Measurements from ENCODE around the gene SIM1. TPM values are rescaled to one million over a fixed set of nuclear protein-coding genes. Genes with fewer than 3 reads are reported as not detected.

Gene SIM1
- total and polyA plus RNA-seq, 2 of the 8 experiments (the other 6 are each of a cell fraction or from before 2014, with no cell fraction given), result 0.02 to 0.39 TPM

- H2BK20ac ChIP-seq (ENCODE audit: low read length), result no peak overlapping the region
- FAIRE-seq, result no peak
- no peak overlapping the region for H4K91ac ChIP-seq (replicated peaks; ENCODE audit: insufficient read length, low read length)
- no peak overlapping the region for H4K8ac ChIP-seq (ENCODE audit: extremely low read depth, insufficient read depth, low read length)
- no peak overlapping the region for H2AK5ac ChIP-seq (ENCODE audit: low read depth, low read length)
- H3K79me1 ChIP-seq (ENCODE audit: low read depth, low read length), result no peaks in the 10 kb centered on the region
- DNase-seq (ENCODE audit: low read depth in 1 of 2, low spot score in 2 of 2), result no peak
- POLR2A ChIA-PET (ENCODE audit: partially characterized antibody), result no interaction called here
- H3K9ac ChIP-seq (replicated peaks in 1 of 4; ENCODE audit: extremely low read depth in 1 of 4, low read depth in 3 of 4, low read length in 3 of 4), result no peak overlapping the region
- no peak overlapping the region for H3K14ac ChIP-seq (ENCODE audit: insufficient read length)
- peaks cover 3% of the 10 kb centered on the region; the same call in 1 of the 2 replicates for H3K23me2 ChIP-seq (ENCODE audit: low read depth, low read length)
- H2BK15ac ChIP-seq (ENCODE audit: low read length), result no peak overlapping the region
- peak overlapping the region in 1 of 4 experiments; percentile 32; a peak in 1 of 8 replicates for H3K4me3 ChIP-seq (ENCODE audit: extremely low read depth in 1 of 4, insufficient read depth in 2 of 4, low read depth in 3 of 4, low read length in 4 of 4)
- no peak overlapping the region for H3K18ac ChIP-seq (ENCODE audit: extremely low read depth, low read length)
- 53% methylated on average over 6 of the region's 6 CpGs; no CpG with 5 or more reads in 1 of the 2 experiments for WGBS, 2 experiments (ENCODE audit: extremely low coverage in 1 of 2, insufficient coverage in 1 of 2, insufficient read length in 1 of 2, insufficient replicate concordance in 2 of 2, low coverage in 1 of 2, low lambda C conversion rate in 2 of 2, missing lambda C conversion rate in 1 of 2)
- H2BK120ac ChIP-seq (replicated peaks; ENCODE audit: low read depth, low read length), result no peak overlapping the region
- H3K4me2 ChIP-seq (ENCODE audit: insufficient read depth in 1 of 2, low read depth in 2 of 2, low read length in 2 of 2), result peak overlapping the region; percentile 51 to 61; a peak in 2 of 4 replicates
- no peak overlapping the region for H4K5ac ChIP-seq (ENCODE audit: insufficient read length, low read depth, low read length)
- CTCF ChIA-PET (ENCODE audit: partially characterized antibody), result no interaction called here
- H3K4ac ChIP-seq (replicated peaks; ENCODE audit: insufficient read length, low read depth, low read length), result no peak overlapping the region
- H3K4me1 ChIP-seq (replicated peaks in 1 of 4; ENCODE audit: control insufficient read depth in 3 of 4, insufficient read depth in 4 of 4, low read length in 3 of 4), result peaks cover 8 to 36% (median 11%) of the 10 kb centered on the region in 4 experiments
- H3K23ac ChIP-seq (ENCODE audit: insufficient read length), result no peak overlapping the region
- no peak overlapping the region for H2BK5ac ChIP-seq (ENCODE audit: low read depth, low read length)
- no peaks in the 10 kb centered on the region for H3K79me2 ChIP-seq (ENCODE audit: control insufficient read depth in 1 of 2, insufficient read depth in 2 of 2, low read length in 2 of 2)
- no peaks in the 10 kb centered on the region for H3K9me3 ChIP-seq (ENCODE audit: insufficient read depth in 2 of 2, low read depth in 1 of 2, low read length in 1 of 2)
- H3K27me3 ChIP-seq (replicated peaks in 1 of 4; ENCODE audit: control insufficient read depth in 3 of 4, extremely low read depth in 1 of 4, insufficient read depth in 3 of 4, low read length in 3 of 4), result peaks cover 69 to 87% (median 78%) of the 10 kb centered on the region in 4 experiments
- peaks cover 0 to 2% (median 0%) of the 10 kb centered on the region in 4 experiments; a peak in 1 of 8 replicates for H3K36me3 ChIP-seq (ENCODE audit: control insufficient read depth in 2 of 4, insufficient read depth in 4 of 4, low read length in 3 of 4)
- no peak overlapping the region for H3K56ac ChIP-seq (replicated peaks; ENCODE audit: insufficient read length, low read depth, low read length)
- no peak overlapping the region for H3K27ac ChIP-seq (ENCODE audit: low read depth, low read length)
- peaks cover 6 to 19% of the 10 kb centered on the region in 2 experiments for H4K20me1 ChIP-seq (replicated peaks in 1 of 2; ENCODE audit: control insufficient read depth in 1 of 2, insufficient read depth in 2 of 2, low read length in 2 of 2)
- no peak overlapping the region for H2BK12ac ChIP-seq (ENCODE audit: low read depth, low read length)
- no peak overlapping the region for H2AFZ ChIP-seq (ENCODE audit: low read length)
- no peak for TF ChIP-seq NANOG (IDR thresholded peaks at IDR 0.05; ENCODE audit: insufficient read depth, low read depth, low read length, poor library complexity, severe bottlenecking)
- TF ChIP-seq GABPA (IDR thresholded peaks at IDR 0.05; ENCODE audit: borderline replicate concordance, insufficient read depth, low read length), result no peak
- TF ChIP-seq MAFK (IDR thresholded peaks at IDR 0.05; ENCODE audit: low read depth, low read length), result no peak
- no peak for TF ChIP-seq YY1 (IDR thresholded peaks at IDR 0.05; ENCODE audit: low read depth, low read length)
- no peak for TF ChIP-seq SP1 (IDR thresholded peaks at IDR 0.05; ENCODE audit: low read depth, low read length)
- TF ChIP-seq KDM4A (IDR thresholded peaks at IDR 0.05; ENCODE audit: low read depth, low read length, severe bottlenecking), result no peak
- TF ChIP-seq SAP30 (IDR thresholded peaks at IDR 0.05; ENCODE audit: insufficient read depth, insufficient replicate concordance, low read length), result no peak
- TF ChIP-seq RNF2 (IDR thresholded peaks at IDR 0.05; ENCODE audit: borderline replicate concordance, low read depth, low read length, missing control alignments, poor library complexity, severe bottlenecking), result peak; percentile 71
- TF ChIP-seq POLR2AphosphoS5 (IDR thresholded peaks at IDR 0.05; ENCODE audit: low read depth, low read length), result no peak
- TF ChIP-seq GTF2F1 (IDR thresholded peaks at IDR 0.05; ENCODE audit: borderline replicate concordance, low read depth, low read length), result no peak
- TF ChIP-seq POU5F1 (IDR thresholded peaks at IDR 0.05; ENCODE audit: low read depth, low read length), result no peak
- no peak for TF ChIP-seq KDM5A (IDR thresholded peaks at IDR 0.05; ENCODE audit: low read length)
- no peak for TF ChIP-seq CBX5 (IDR thresholded peaks at IDR 0.05; ENCODE audit: low read depth, low read length)
These were observed 3.4 kb upstream of the SIM1 start for GRCh38 chr6:100468016-100468622.
